B cell (primary cell): Measurements from ENCODE around the gene C12orf75. TPM values are rescaled to one million over a fixed set of nuclear protein-coding genes. Genes with fewer than 3 reads are reported as not detected.

ENCODE experiments used
- ATAC-seq: fragments of 200-7000 bp; cut with Tn5 transposase; one replicate; pipeline ENCODE4 v1.10.0; 2021; ENCODE audit warnings: low read depth, mild to moderate bottlenecking, moderate number of reproducible peaks, moderate library complexity
- CTCF ChIA-PET: fragments of 350-600 bp; sonication (Branson Sonifier 250); formaldehyde crosslinking; loops from one replicate; lab custom pipeline; 2021; ENCODE audit warnings: antibody characterized with exemption, inconsistent platforms; lab: Charles Lee
- POLR2A ChIA-PET: fragments of 350-600 bp; sonication (Branson Sonifier 250); formaldehyde crosslinking; loops from one replicate; lab custom pipeline; 2021; ENCODE audit warnings: antibody characterized with exemption; lab: Charles Lee
- DNase-seq: peaks from one replicate; pipeline ENCODE4 v3.0.0; 2013
- H2AFZ ChIP-seq: 2 replicates; pipeline ENCODE4 v1.6.1; 2012; ENCODE audit warnings: mild to moderate bottlenecking, low read depth, low read length; ENCODE audit not compliant: insufficient read depth, poor library complexity, severe bottlenecking
- H3K27ac ChIP-seq, 2 donors: 1 replicate in 1 of 2; 2 replicates in 1 of 2; pipeline ENCODE4 v1.5.1; 2012 to 2013; ENCODE audit warnings: low read length in 2 of 2, mild to moderate bottlenecking in 2 of 2, moderate library complexity in 1 of 2
- H3K27me3 ChIP-seq, 4 experiments: fragments of 200-600 bp in 1 of 4; sonication (generic) in 1 of 4; replicated peaks in 1 of 4; 1 replicate in 2 of 4; 2 replicates in 2 of 4; pipeline versions ENCODE4 v1.6.1 to v1.7.0; 2013 to 2016; ENCODE audit warnings: low read length in 3 of 4, mild to moderate bottlenecking in 2 of 4, mixed read lengths in 1 of 4, moderate library complexity in 1 of 4; ENCODE audit not compliant: insufficient read depth in 4 of 4, control insufficient read depth in 3 of 4; ENCODE audit errors: control extremely low read depth in 1 of 4
- H3K36me3 ChIP-seq, 2 experiments: replicated peaks in 1 of 2; 1 replicate in 1 of 2; 2 replicates in 1 of 2; pipeline versions ENCODE4 v1.6.1 to v1.7.1; 2013; ENCODE audit warnings: low read length in 1 of 2; ENCODE audit not compliant: insufficient read depth in 2 of 2, control insufficient read depth in 1 of 2; ENCODE audit errors: control extremely low read depth in 1 of 2, extremely low read depth in 1 of 2
- H3K4me1 ChIP-seq, 2 donors: fragments of 200-600 bp in 1 of 2; sonication (generic) in 1 of 2; 1 replicate in 1 of 2; 2 replicates in 1 of 2; pipeline versions ENCODE4 v1.5.1 to v1.6.1; 2013 to 2017; ENCODE audit warnings: low read length in 2 of 2; ENCODE audit not compliant: control insufficient read depth in 2 of 2, insufficient read depth in 2 of 2
- H3K4me2 ChIP-seq: replicated peaks from 2 replicates; pipeline ENCODE3; 2012; ENCODE audit warnings: mild to moderate bottlenecking, low read depth, low read length; ENCODE audit not compliant: poor library complexity, severe bottlenecking
- H3K4me3 ChIP-seq, 5 experiments: fragments of 200-600 bp in 1 of 5; sonication (generic) in 1 of 5; 1 replicate in 3 of 5; 2 replicates in 2 of 5; pipeline versions ENCODE4 v1.5.1 to v1.7.0; 2011 to 2016; ENCODE audit warnings: low read length in 4 of 5, mild to moderate bottlenecking in 4 of 5, low read depth in 2 of 5, control low read depth in 1 of 5, moderate library complexity in 1 of 5; ENCODE audit not compliant: insufficient read depth in 1 of 5; ENCODE audit errors: control extremely low read depth in 1 of 5, extremely low read depth in 1 of 5
- H3K79me2 ChIP-seq: fragments of 200-600 bp; sonication (generic); one replicate; pipeline ENCODE4 v1.6.0; 2016; ENCODE audit warnings: low read length; ENCODE audit not compliant: control insufficient read depth, insufficient read depth
- H3K9ac ChIP-seq: fragments of 200-600 bp; sonication (generic); 2 replicates; pipeline ENCODE4 v1.6.1; 2017; ENCODE audit warnings: mild to moderate bottlenecking, low read length, moderate library complexity
- H3K9me3 ChIP-seq, 3 donors: one replicate each; pipeline versions ENCODE4 v1.6.1 to v1.7.1; 2013; ENCODE audit warnings: low read length in 2 of 3; ENCODE audit not compliant: control insufficient read depth in 2 of 3, insufficient read depth in 1 of 3; ENCODE audit errors: control extremely low read depth in 1 of 3
- H4K20me1 ChIP-seq: 2 replicates; pipeline ENCODE4 v1.6.0; 2012; ENCODE audit warnings: mild to moderate bottlenecking, low read length; ENCODE audit not compliant: insufficient read depth, control insufficient read depth, poor library complexity, severe bottlenecking
- H3K27ac Mint-ChIP-seq: one replicate; pipeline ENCODE4 v1.8.0; 2021; ENCODE audit warnings: mixed read lengths
- H3K27me3 Mint-ChIP-seq: one replicate; pipeline ENCODE4 v1.8.0; 2021; ENCODE audit warnings: mixed read lengths
- H3K4me1 Mint-ChIP-seq: one replicate; pipeline ENCODE4 v1.8.0; 2021; ENCODE audit warnings: mixed read lengths
- H3K4me3 Mint-ChIP-seq: one replicate; pipeline ENCODE4 v1.8.0; 2021; ENCODE audit warnings: mixed read lengths
- H3K9me3 Mint-ChIP-seq: one replicate; pipeline ENCODE4 v1.8.0; 2022; ENCODE audit warnings: mixed read lengths; ENCODE audit not compliant: insufficient read depth
- EZH2 ChIP-seq: IDR thresholded peaks from 2 replicates; pipeline ENCODE4 v1.6.1; 2012; ENCODE audit warnings: borderline replicate concordance, low read depth, mild to moderate bottlenecking, moderate library complexity, low read length; ENCODE audit not compliant: insufficient read depth, poor library complexity, severe bottlenecking
- WGBS: methylation state at CpG from one replicate; pipeline ENCODE4 v1.1.5; 2013; ENCODE audit warnings: missing lambda C conversion rate; ENCODE audit not compliant: insufficient coverage; 5-methylcytosine and 5-hydroxymethylcytosine counted together
- intact Hi-C: fragments of 100-400 bp; cut with micrococcal nuclease; formaldehyde crosslinking; loops from one replicate; pipeline ENCODE4 v1.10.0; 2022
- polyA plus RNA-seq: library from polyadenylated mRNA; depleted of rRNA; stranded (reverse); fragments of >200 nt; gene quantifications from 2 replicates; pipeline ENCODE4 v1.2.3, GENCODE V29; 2012
- total RNA-seq, 2 donors: library from RNA; stranded (reverse); fragments of 120-200 nt in 1 of 2; gene quantifications; 1 replicate in 1 of 2; 2 replicates in 1 of 2; pipeline versions ENCODE4 v1.2.3 to v1.2.4, GENCODE V29; 2013 to 2022
- TF ChIP-seq, protein P1 (sequence below): fragments of 200-600 bp; IDR thresholded peaks from one replicate; pipeline ENCODE4 v1.8.0; 2022; ENCODE audit warnings: antibody characterized with exemption, mild to moderate bottlenecking

The C12orf75 gene
- total and polyA plus RNA-seq, 2 donors (not counting 1 experiment from before 2014, with no cell fraction given): 8.5 to 12.9 TPM

DNA sequence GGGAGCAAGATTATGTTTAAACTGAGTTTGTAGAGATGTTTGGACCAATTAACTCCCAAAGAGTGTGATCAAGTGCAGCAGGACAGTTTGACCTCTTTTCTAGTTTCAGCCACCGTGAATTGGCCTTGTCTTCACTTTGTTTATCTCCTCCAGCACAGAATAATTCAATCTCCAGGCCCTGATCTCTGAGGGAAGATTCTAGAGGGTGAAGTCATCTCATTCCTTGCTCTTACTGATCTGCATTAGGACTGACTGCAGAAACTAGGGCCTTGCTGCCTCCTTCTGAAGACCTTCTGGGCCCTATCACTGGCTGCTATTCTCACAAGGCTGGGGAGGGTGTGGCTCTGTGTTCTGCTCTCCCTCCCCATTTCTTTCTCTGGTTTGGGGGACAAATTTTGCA lies 29.4 kb downstream of the C12orf75 start:
- no peak for TF ChIP-seq EZH2
- TF ChIP-seq, protein P1, sequence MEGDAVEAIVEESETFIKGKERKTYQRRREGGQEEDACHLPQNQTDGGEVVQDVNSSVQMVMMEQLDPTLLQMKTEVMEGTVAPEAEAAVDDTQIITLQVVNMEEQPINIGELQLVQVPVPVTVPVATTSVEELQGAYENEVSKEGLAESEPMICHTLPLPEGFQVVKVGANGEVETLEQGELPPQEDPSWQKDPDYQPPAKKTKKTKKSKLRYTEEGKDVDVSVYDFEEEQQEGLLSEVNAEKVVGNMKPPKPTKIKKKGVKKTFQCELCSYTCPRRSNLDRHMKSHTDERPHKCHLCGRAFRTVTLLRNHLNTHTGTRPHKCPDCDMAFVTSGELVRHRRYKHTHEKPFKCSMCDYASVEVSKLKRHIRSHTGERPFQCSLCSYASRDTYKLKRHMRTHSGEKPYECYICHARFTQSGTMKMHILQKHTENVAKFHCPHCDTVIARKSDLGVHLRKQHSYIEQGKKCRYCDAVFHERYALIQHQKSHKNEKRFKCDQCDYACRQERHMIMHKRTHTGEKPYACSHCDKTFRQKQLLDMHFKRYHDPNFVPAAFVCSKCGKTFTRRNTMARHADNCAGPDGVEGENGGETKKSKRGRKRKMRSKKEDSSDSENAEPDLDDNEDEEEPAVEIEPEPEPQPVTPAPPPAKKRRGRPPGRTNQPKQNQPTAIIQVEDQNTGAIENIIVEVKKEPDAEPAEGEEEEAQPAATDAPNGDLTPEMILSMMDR: no peak
- Mint-ChIP-seq H3K4me3 (no peak overlapping the region), H3K9me3 (no peaks in the 10 kb centered on the region), H3K27me3 (no peaks in the 10 kb centered on the region), H3K27ac (no peak overlapping the region), H3K4me1 (peaks cover 47% of the 10 kb centered on the region)
- peaks cover 0 to 1% of the 10 kb centered on the region in 2 experiments for H3K36me3 ChIP-seq
- DNase-seq (no peak), ATAC-seq (no peak)
- peaks cover 30% of the 10 kb centered on the region for H3K79me2 ChIP-seq
- intact Hi-C loops: no loop called here
- H3K27me3 ChIP-seq: no peaks in the 10 kb centered on the region
- ChIA-PET POLR2A (no interaction called here), CTCF (no interaction called here)
- H3K4me1 ChIP-seq: peaks cover 30 to 38% of the 10 kb centered on the region in 2 donors
- no peaks in the 10 kb centered on the region for H3K9me3 ChIP-seq
- no CpG with 5 or more reads among the region's 1 CpG for WGBS
- H2AFZ ChIP-seq: no peak overlapping the region
- no peak overlapping the region for H3K27ac ChIP-seq
- no peak overlapping the region for H3K4me2 ChIP-seq
- no peak overlapping the region for H3K4me3 ChIP-seq
- no peak overlapping the region for H3K9ac ChIP-seq
- no peaks in the 10 kb centered on the region for H4K20me1 ChIP-seq

DNA sequence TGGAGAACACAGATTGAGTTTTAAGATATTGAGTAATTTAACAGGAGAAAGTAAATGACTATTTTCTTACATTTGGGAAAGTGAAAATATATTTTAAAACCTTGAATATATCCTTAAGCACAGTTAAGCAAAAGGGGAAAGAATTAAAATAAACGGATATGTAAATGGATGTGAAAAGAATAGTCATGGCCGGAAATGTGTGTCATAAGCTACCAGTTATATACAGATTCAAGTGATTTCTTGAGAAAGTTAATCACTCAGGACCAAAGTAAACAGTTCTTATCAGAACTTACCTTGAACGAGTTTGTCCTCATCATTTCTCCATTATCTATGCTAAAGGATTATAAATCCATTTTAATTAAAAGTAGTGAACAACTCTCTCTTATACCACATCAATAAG lies 33.4 kb downstream of the C12orf75 start:
- CTCF ChIA-PET: interaction anchor here (0.7 to 1.0 kb wide), 3 partner anchors 13 to 21 kb away, joined by 3 to 4 read pairs (median 3); no protein-coding TSS in a partner anchor
- Histone ChIP-seq H3K27ac (no peak overlapping the region), H3K4me2 (no peak overlapping the region), H3K9ac (no peak overlapping the region), H2AFZ (no peak overlapping the region), H3K9me3 (no peaks in the 10 kb centered on the region), H3K27me3 (no peaks in the 10 kb centered on the region), H4K20me1 (no peaks in the 10 kb centered on the region), H3K79me2 (peaks cover 24% of the 10 kb centered on the region), H3K36me3 (peaks cover 0 to 1% of the 10 kb centered on the region in 2 experiments), H3K4me1 (peaks cover 8 to 12% of the 10 kb centered on the region in 2 donors), H3K4me3 (no peak overlapping the region)
- no peaks in the 10 kb centered on the region for H3K9me3 Mint-ChIP-seq
- intact Hi-C loops: no loop called here
- no peak for ATAC-seq
- H3K4me3 Mint-ChIP-seq: no peak overlapping the region
- H3K27ac Mint-ChIP-seq: no peak overlapping the region
- POLR2A ChIA-PET: no interaction called here
- no CpG with 5 or more reads among the region's 3 CpGs for WGBS
- H3K4me1 Mint-ChIP-seq: peaks cover 16% of the 10 kb centered on the region
- DNase-seq: no peak
- TF ChIP-seq, protein P1: no peak
- TF ChIP-seq EZH2: no peak
- no peaks in the 10 kb centered on the region for H3K27me3 Mint-ChIP-seq
